RWPE1 (cell line): ENCODE measurements around the gene ABLIM2.

ENCODE experiments used
- CTCF ChIA-PET: fragments of 350-600 bp; sonication (Branson Sonifier 250); formaldehyde crosslinking; extraction: SDS; loops from one replicate; lab custom pipeline; 2021; lab: Yijun Ruan, JAX
- POLR2A ChIA-PET: fragments of 400-600 bp; formaldehyde crosslinking; extraction: SDS; loops from one replicate; lab custom pipeline; 2020; ENCODE audit warnings: antibody characterized with exemption; ENCODE audit not compliant: low non-redundant PET; lab: Yijun Ruan, JAX
- DNase-seq: peaks from one replicate; pipeline ENCODE4 v3.0.0; 2012; ENCODE audit warnings: low spot score
- H3K27ac ChIP-seq: fragments of 450-650 bp; 2 replicates; pipeline ENCODE4 v1.5.1; 2017
- CTCF ChIP-seq: fragments of 450-650 bp; conservative IDR thresholded peaks from 2 replicates; pipeline ENCODE4 v1.5.1; 2017; ENCODE audit warnings: low read depth, mild to moderate bottlenecking

ABLIM2 gene

GRCh38 chr4:8078109-8078494 is 80.5 kb downstream of the ABLIM2 start:
- DNase-seq: no peak
- ChIA-PET POLR2A (no interaction called here), CTCF (no interaction called here)
- H3K27ac ChIP-seq: no peak overlapping the region
- no peak for TF ChIP-seq CTCF

GRCh38 chr4:8077181-8078108 is 81.2 kb downstream of the ABLIM2 start:
- ChIA-PET CTCF (no interaction called here), POLR2A (no interaction called here)
- no peak for DNase-seq
- no peak for TF ChIP-seq CTCF
- no peak overlapping the region for H3K27ac ChIP-seq

- ChIA-PET CTCF (no interaction called here), POLR2A (no interaction called here)
- H3K27ac ChIP-seq: peak overlapping the region; percentile 21; the same call in 1 of the 2 replicates
- no peak for TF ChIP-seq CTCF
- DNase-seq: no peak
Observed at GRCh38 chr4:8076023-8076422, 82.6 kb downstream of the ABLIM2 start.

- CTCF ChIA-PET: no interaction called here
- TF ChIP-seq CTCF: no peak
- no peak for DNase-seq
- no peak overlapping the region for H3K27ac ChIP-seq
- POLR2A ChIA-PET: no interaction called here
Observed at GRCh38 chr4:8073206-8073863, 85.3 kb downstream of the ABLIM2 start.

- H3K27ac ChIP-seq: no peak overlapping the region
- ChIA-PET CTCF (no interaction called here), POLR2A (no interaction called here)
- no peak for DNase-seq
- TF ChIP-seq CTCF: no peak
Observed at GRCh38 chr4:8072235-8072968, 86.2 kb downstream of the ABLIM2 start.

- no peak for TF ChIP-seq CTCF
- CTCF ChIA-PET: no interaction called here
- POLR2A ChIA-PET: no interaction called here
- no peak for DNase-seq
- no peak overlapping the region for H3K27ac ChIP-seq
Observed at GRCh38 chr4:8071766-8072165, 86.8 kb downstream of the ABLIM2 start.
